Transverse colon (tissue), 4 donors: ENCODE results near the gene PLEKHG4B. TPM values are rescaled to one million over a fixed set of nuclear protein-coding genes. Genes with fewer than 3 reads are reported as not detected.

Source experiments
- DNase-seq: peaks from one replicate; pipeline ENCODE4 v3.0.0-alpha.2; 2019
- H3K27ac ChIP-seq, 4 donors: fragments of 200-600 bp; sonication (generic); 2 replicates each; pipeline ENCODE4 v1.5.1; 2016 to 2018; ENCODE audit warnings: inconsistent platforms in 4 of 4
- H3K27me3 ChIP-seq: fragments of 200-600 bp; sonication (generic); 2 replicates; pipeline ENCODE4 v1.5.1; 2017; ENCODE audit warnings: inconsistent platforms
- H3K36me3 ChIP-seq, 4 donors: fragments of 200-600 bp; sonication (generic); 2 replicates each; pipeline ENCODE4 v1.5.1; 2017 to 2019; ENCODE audit warnings: inconsistent platforms in 4 of 4
- H3K4me1 ChIP-seq, 4 donors: fragments of 200-600 bp; sonication (generic); 2 replicates each; pipeline ENCODE4 v1.5.1; 2017 to 2020; ENCODE audit warnings: inconsistent platforms in 4 of 4
- H3K4me3 ChIP-seq, 4 donors: fragments of 200-600 bp; sonication (generic); 1 replicate in 1 of 4; 2 replicates in 3 of 4; pipeline versions ENCODE4 v1.5.1 to v1.6.1; 2017 to 2019; ENCODE audit warnings: inconsistent platforms in 4 of 4
- H3K9me3 ChIP-seq, 2 donors: fragments of 200-600 bp; sonication (generic); 2 replicates each; pipeline ENCODE4 v1.5.1; 2017 to 2019; ENCODE audit warnings: inconsistent platforms in 2 of 2
- EP300 ChIP-seq: sonication (generic); formaldehyde crosslinking; IDR thresholded peaks from one replicate; pipeline ENCODE4 v1.6.1; 2017; ENCODE audit warnings: antibody characterized with exemption, low read depth
- POLR2A ChIP-seq: fragments of 450-650 bp; IDR thresholded peaks from one replicate; pipeline ENCODE4 v1.6.1; 2016; ENCODE audit warnings: antibody characterized with exemption, mild to moderate bottlenecking, moderate library complexity
- POLR2AphosphoS5 ChIP-seq, 3 donors: sonication (generic); formaldehyde crosslinking; IDR thresholded peaks; one replicate each; pipeline ENCODE4 v1.6.1; 2016; ENCODE audit warnings: antibody characterized with exemption in 3 of 3
- WGBS, 2 donors: methylation state at CpG; one replicate each; pipeline ENCODE4 v1.1.5; 2018; ENCODE audit warnings: low coverage in 1 of 2; 5-methylcytosine and 5-hydroxymethylcytosine counted together
- in situ Hi-C, 4 donors: fragments of 200-750 bp; cut with MboI; loops; one replicate each; pipeline versions ENCODE4 v1.15.0 to v1.15.1; 2017; ENCODE audit warnings: low sequenced_read_pairs in 3 of 4, low pct_ligation_motif_present in 1 of 4, low pct_unique_long_range_greater_than_20kb in 1 of 4
- intact Hi-C: fragments of 100-400 bp; cut with DNase I; formaldehyde crosslinking; loops from one replicate; pipeline ENCODE4 v1.15.1; 2023; ENCODE audit warnings: low total_unique reads
- total RNA-seq, 4 donors: library from RNA; depleted of rRNA; stranded (reverse); fragments of >200 nt; gene quantifications; one replicate each; pipeline ENCODE4 v1.1.0, GENCODE V29; 2016
- TF ChIP-seq, protein P1 (sequence below), 5 experiments: fragments of 200-600 bp in 3 of 5; fragments of 450-650 bp in 2 of 5; sonication (generic) in 3 of 5; IDR thresholded peaks; 1 replicate in 2 of 5; 2 replicates in 3 of 5; pipeline ENCODE4 v1.5.1; 2016 to 2017; ENCODE audit warnings: antibody characterized with exemption in 5 of 5, inconsistent platforms in 3 of 5, mild to moderate bottlenecking in 2 of 5, moderate library complexity in 1 of 5

Gene PLEKHG4B
- total RNA-seq, 4 donors from 2014 or later, result under 0.01 to 0.40 (median under 0.01) TPM; not detected in 1

DNA sequence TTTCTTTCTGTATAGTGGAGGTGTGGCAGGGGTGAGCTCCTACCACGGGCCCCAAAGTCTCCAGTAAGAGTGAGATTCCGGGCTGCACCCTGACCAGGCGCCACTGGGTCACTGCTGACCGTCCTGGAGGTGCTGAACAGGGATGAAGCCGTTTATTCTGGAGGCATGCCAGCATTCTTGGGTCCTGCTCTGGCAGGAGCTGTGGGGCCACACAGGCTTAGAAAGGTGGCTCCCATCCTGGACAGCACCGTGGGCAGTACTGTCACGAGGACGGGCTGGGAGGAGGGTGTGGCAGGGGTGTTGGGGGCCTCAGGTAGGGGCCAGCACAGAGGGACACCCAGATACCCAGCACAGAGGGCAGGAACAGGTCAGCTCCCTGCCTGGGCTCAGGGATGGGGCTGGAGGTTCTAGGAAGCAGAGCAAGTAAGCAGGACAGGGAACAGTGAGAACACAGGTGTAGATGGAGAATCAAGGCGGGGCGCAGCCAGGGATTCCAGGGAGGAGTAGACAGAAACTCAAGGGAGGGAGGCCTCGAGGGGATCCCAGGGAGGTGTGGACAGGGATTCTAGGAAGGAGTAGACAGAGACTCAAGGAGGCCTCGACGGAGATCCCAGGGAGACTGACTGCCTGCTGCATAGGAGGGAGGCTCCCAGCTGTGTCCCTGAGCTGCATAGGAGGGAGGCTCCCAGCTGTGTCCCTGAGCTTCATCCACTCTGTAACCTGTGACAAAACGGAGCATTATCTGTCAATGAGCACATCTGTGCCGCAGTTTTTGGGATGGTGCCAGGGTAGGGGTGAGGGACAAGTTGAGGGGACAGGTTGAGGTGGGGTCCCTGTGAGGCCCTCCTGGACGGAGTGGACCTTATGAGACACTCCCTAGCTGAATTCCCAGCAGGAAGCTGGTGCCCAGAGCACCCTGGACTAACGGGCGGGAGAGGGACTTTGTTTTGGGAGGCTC, 1.1 kb upstream of the PLEKHG4B start:
- TF ChIP-seq POLR2AphosphoS5 (IDR thresholded peaks at IDR 0.05) (no peak), POLR2A (no peak), EP300 (no peak)
- TF ChIP-seq, protein P1, sequence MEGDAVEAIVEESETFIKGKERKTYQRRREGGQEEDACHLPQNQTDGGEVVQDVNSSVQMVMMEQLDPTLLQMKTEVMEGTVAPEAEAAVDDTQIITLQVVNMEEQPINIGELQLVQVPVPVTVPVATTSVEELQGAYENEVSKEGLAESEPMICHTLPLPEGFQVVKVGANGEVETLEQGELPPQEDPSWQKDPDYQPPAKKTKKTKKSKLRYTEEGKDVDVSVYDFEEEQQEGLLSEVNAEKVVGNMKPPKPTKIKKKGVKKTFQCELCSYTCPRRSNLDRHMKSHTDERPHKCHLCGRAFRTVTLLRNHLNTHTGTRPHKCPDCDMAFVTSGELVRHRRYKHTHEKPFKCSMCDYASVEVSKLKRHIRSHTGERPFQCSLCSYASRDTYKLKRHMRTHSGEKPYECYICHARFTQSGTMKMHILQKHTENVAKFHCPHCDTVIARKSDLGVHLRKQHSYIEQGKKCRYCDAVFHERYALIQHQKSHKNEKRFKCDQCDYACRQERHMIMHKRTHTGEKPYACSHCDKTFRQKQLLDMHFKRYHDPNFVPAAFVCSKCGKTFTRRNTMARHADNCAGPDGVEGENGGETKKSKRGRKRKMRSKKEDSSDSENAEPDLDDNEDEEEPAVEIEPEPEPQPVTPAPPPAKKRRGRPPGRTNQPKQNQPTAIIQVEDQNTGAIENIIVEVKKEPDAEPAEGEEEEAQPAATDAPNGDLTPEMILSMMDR (IDR thresholded peaks at IDR 0.05), result no peak
- Histone ChIP-seq H3K4me3 (no peak overlapping the region), H3K4me1 (peaks cover 0 to 5% (median 4%) of the 10 kb centered on the region in 4 donors), H3K27me3 (peaks cover 70% of the 10 kb centered on the region), H3K27ac (no peak overlapping the region), H3K9me3 (no peaks in the 10 kb centered on the region), H3K36me3 (no peaks in the 10 kb centered on the region)
- WGBS, 2 donors, result 49 to 100% methylated on average over 2 to 18 of the region's 18 CpGs
- in situ Hi-C loops, result no loop called here
- intact Hi-C loops, result no loop called here
- no peak for DNase-seq

DNA sequence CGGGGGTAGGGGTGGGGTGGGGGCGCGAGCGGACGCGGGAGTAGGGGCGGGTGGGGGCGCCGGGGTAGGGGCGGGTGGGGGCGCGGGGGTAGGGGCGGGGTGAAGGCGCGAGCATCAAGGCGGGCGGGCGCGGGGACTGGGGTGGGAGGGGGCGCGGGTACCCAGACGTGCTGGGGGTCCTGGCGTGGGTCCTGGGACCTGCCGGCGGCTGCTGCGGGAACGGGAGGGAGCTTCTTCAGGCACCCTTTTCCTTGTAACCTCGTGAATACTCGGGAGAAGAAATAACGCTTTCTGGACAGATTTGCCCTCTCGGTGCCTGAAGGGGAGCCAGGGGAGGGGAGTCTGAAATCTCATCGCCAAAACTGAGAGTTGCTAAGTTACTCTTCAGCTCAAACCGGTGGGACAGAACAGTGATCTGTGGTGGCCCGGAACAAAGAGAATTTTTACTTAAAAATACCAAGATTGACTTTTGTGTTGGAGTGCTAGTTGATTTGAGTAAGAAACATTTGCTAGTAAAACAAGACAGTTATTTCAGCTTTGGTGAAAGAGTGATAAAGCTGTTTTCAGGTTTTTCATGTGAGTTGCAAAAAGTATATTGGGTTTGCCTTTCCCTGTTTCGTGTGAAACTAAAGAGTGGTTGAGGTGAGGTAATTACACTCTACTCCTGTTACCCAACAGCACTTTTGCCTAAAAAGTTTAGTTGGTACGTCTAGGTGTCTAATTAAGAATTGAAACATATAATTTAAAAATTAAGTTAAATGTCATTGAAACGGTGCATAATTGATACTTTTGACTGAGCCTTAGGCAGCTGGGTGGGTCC, 643 bp downstream of the PLEKHG4B start:
- Histone ChIP-seq H3K4me1 (peaks cover 0 to 5% (median 4%) of the 10 kb centered on the region in 4 donors), H3K27me3 (peaks cover 81% of the 10 kb centered on the region), H3K4me3 (no peak overlapping the region), H3K27ac (no peak overlapping the region), H3K9me3 (no peaks in the 10 kb centered on the region), H3K36me3 (no peaks in the 10 kb centered on the region)
- TF ChIP-seq POLR2A (no peak), EP300 (no peak), POLR2AphosphoS5 (IDR thresholded peaks at IDR 0.05) (no peak)
- TF ChIP-seq, protein P1 (IDR thresholded peaks at IDR 0.05), result no peak
- intact Hi-C loops (no loop called here), in situ Hi-C loops (no loop called here)
- WGBS, 2 donors, result 27 to 62% methylated on average over 3 to 20 of the region's 37 CpGs
- DNase-seq, result no peak

DNA sequence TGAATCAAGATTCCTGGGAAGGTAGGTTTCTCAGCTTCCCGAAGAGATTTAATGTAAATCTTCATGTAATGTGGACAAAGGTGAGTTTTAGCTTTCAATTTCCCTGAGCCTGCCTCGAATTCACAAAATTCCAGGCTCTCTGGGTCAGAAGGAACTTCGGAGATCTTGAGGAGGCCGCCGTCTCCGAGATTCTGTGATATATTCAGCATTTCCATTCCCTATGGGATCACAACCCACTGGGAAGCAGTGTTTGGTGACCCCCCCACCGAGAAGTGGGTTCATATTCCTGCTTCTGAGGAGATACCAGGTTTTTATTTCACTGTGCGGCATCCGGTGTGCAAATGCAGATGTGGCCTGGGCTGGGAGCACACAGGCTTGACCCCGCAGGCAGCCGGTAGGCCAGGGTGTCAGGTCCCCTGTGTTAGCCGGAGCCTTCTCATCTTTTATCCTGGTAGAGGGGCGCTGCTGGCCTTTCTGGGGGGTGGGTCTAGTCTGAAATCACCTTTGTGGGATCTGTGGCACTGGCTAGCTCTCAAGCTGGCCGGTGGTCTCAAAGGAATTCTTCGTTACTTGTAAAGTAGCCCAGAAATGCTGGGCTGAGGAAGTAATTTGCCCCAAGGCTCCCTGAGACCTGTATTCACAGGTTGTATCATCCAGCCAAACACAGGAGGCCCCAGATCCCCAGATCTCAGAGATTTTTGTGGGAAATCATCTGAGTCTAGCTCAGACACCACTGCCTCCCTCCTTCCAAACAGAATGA, 1.4 kb downstream of the PLEKHG4B start:
- Histone ChIP-seq H3K27me3 (peaks cover 82% of the 10 kb centered on the region), H3K4me1 (peaks cover 0 to 5% (median 4%) of the 10 kb centered on the region in 4 donors), H3K9me3 (no peaks in the 10 kb centered on the region), H3K27ac (no peak overlapping the region), H3K36me3 (no peaks in the 10 kb centered on the region), H3K4me3 (no peak overlapping the region)
- TF ChIP-seq, protein P1 (IDR thresholded peaks at IDR 0.05), result no peak
- TF ChIP-seq POLR2AphosphoS5 (IDR thresholded peaks at IDR 0.05) (no peak), POLR2A (no peak), EP300 (no peak)
- DNase-seq, result no peak
- intact Hi-C loops, result no loop called here
- 78 to 81% methylated on average over 5 to 15 of the region's 15 CpGs for WGBS, 2 donors
- in situ Hi-C loops, result no loop called here
